Stimulated activated CD4-positive, alpha-beta T cell treated with anti-CD3 and anti-CD28 coated beads, Interleukin-4, amount 100 ng/mL, for 24 hours (primary cell): ENCODE measurements around the gene SERINC2.

Experiments used
- DNase-seq: peaks from one replicate; pipeline ENCODE4 v3.0.0-alpha.2; 2020

Gene SERINC2

DNA sequence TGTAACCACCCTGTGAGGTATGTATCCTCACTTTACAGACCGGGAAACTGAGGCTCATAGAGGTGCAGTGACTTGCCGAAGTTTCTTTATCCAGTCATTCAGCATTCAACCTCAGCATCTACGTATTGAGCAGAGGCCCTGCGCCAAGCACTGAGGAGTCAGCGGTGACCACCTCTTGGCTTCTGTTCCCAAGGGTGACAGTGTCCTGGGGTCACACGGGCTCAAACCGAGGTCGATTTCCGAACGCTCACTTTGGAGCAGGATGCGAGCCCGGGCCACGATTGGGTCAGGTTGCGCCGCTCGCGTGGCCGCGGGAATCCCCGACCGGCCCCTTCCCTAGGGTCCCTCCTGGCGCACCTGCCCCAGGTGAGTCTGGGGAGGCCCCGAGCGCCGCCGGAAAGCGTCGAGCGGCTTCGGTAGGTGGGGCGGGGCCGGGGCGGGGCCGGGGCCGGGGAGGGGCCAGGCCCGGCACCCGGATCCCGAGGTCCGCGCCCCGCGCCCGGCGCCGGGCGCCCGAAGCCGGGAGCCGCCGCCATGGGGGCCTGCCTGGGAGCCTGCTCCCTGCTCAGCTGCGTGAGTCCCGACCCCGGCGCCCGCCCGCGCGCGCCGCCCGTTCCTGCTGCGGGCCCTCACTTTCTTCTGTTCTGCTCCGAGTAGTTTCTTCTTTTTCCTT is at the start of gene SERINC2:
Gene SERINC2, plus strand, starts transcription at position 482 of the 673 bp plus-strand sequence. Its CDS starts 53 bp downstream, at position 535.
- no peak for DNase-seq

GRCh38 chr1:31364561-31365250 is 48.3 kb upstream of the SERINC2 start:
- DNase-seq = no peak

DNA sequence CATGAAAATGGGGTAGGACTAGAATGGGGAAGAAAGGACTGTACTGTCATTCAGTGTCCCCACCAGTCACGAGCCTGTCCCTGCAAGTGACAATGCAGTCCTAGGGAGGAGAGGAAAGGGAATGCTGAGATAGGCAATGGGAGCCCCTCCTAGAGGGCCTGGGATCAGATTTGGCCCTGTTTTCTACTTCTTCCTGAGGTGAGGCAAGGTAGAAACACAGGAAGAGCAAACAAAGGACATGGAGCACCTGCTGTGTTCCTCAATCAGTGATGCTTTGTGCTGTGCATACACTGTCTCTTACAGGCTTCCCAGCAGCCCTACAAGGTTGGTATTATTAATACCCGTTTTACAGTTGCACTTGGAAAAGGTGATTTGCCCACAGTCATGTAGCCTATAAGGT is 46.2 kb upstream of the SERINC2 start:
- DNase-seq = no peak

DNA sequence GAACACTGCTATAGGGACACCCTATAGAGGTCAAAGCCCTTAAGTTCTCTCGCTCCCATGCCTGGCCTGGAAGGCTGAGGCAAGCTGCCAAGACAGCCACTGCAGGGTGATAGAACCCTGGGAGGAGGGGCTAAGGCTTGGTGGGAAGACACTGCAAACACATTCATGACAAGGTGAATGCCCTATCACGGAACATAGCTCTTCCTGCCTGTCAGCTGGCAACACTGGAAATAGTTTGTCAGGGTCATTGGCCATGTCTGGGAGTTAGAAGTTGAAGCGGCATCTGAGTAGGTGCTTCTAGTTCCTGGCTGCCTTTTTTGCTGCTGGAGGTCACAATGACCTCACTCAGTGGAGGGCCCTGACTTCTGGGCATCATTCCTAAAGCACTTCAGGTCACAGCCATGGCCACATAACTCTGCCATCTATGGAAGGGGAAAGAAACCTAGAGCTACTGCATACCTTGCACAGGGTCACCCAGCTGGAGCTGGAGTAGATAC is 44.4 kb upstream of the SERINC2 start:
- DNase-seq = no peak

- DNase-seq = no peak
Measured at GRCh38 chr1:31370021-31370420, 43.0 kb upstream of the SERINC2 start.

DNA sequence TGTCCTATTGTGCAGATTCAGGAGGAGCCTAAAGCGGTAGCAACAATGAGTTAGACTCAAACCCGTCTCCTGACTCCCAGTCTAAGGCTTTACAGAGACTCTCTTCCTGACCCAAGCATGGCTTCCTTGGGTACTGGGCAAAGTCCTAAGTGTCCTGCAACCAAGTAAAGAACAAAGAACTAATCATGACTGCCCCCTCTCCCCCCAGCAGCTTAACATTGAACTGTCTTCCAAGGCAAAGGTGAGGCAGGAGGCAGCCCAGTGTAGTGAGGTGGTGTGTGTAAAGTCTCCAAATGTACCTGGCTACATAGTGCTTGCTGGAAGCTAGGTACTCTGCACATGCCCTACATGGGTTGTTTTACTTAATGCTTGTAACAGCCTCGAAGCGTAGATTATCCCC is 42.4 kb upstream of the SERINC2 start:
- no peak for DNase-seq

GRCh38 chr1:31371121-31371959 is 41.7 kb upstream of the SERINC2 start:
- no peak for DNase-seq

DNA sequence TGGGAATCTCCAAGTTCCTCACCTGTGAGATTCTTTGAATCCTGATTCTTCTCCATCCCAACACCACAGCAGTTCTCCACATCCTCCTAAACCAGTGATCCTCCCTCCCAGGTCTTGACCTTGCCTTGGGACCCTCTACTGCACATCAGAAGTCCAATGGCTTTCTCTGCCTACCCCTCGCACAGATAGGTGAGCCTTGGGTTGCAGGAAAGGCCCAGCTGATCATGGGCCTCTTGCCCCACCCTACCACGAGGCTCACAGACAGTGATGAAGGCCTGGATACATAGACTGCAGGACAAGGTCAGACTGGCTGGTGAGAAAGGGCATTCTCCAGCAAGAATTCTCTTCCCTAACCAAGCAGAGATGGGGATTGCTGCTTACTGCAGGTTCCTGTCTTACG is 41.0 kb upstream of the SERINC2 start:
- no peak for DNase-seq

DNA sequence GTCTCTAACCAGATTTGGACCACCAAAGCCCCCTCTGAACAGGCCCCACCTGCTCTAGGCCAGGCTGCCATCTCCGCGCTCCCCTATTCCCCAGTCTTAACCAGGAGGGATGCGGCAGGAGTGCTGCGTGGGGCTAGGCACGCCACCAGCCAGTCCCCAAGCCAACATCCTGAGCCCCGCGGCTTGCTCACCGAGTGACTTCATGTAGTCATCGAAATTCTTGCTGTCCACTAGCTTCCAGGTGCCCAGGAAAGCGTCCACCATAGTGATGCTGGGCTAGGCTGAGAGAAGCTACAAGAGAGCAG is 40.3 kb upstream of the SERINC2 start:
- no peak for DNase-seq

DNA sequence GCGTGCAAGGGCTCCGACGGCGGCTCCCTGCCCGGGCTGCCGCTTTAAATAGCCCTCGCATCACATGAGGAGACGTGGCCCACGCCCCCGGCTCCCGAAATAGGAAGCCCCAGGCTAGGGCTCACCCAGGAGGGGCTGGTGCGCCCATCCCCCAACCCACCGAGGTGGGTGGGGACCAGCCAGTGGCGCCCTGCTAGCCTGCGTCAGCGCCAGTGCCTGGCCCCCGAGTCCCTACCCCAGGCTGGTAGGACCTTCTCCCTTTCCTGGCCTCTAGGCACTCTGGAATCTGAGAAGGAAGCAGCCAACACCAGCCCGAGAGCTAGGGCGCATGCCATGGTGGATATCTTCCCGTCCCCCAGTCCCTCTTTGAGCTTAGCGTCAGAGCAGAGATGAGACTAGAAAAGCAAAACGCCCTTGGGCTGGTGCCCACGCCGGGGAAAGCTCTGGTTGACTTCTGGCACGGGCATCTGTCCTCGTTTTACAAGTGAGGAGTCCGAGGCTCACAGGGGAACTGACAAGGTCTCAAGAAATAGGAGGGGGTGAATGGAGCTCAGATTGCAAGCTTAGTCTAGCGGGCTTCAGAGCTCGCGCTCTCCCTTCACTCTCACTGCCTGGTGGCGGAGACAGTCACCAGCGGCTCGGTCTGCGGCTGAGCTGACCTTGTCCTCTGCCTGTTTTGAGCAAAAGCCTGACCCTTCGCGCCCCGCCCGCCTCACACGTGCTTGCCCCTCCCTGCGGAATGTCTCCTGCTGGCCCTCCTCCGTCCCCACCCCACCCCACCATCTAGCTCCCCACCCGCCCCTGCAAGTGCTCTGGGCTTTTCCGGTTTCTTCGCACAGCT is 39.7 kb upstream of the SERINC2 start, which contains the start of gene FABP3:
Gene FABP3, minus strand, starts transcription at position 21 of the 841 bp plus-strand sequence. CDS start 62 bp downstream, outside the sequence.
- DNase-seq = peak; percentile 17

- no peak for DNase-seq
Measured at GRCh38 chr1:31373897-31374486, 39.0 kb upstream of the SERINC2 start.

DNA sequence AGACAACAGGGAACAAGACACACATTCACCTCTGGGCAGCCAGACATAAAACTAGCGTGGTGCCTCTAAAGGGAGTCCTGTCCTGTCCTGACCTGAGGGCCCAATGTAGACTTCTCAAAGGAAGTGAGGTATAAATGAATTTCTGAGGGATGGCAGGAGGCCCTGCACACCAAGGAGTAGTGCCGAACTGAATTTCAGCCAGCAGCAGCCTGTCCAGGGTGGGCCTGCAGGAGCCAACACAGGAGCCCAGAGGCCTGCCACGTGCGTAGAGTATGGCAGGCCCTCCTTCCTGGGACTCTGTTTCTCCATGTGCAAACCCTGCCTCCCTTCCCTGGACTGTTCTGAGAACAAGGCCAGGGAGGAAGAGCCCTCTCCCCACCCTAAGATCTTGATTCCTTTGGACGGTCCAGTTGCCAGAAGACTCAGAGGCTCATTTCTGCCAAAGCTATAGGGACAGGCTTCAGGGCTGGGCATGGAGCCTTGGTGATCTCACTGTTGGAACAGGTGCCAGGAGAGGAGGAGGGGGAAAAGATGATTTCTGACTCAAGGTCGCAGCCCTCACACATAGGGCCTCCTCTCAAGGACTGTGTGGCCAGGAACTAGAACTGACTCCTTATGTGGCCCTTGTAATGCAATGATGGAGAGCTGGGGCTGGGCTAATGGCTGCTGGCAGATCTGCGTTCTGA is 38.4 kb upstream of the SERINC2 start:
- no peak for DNase-seq

DNA sequence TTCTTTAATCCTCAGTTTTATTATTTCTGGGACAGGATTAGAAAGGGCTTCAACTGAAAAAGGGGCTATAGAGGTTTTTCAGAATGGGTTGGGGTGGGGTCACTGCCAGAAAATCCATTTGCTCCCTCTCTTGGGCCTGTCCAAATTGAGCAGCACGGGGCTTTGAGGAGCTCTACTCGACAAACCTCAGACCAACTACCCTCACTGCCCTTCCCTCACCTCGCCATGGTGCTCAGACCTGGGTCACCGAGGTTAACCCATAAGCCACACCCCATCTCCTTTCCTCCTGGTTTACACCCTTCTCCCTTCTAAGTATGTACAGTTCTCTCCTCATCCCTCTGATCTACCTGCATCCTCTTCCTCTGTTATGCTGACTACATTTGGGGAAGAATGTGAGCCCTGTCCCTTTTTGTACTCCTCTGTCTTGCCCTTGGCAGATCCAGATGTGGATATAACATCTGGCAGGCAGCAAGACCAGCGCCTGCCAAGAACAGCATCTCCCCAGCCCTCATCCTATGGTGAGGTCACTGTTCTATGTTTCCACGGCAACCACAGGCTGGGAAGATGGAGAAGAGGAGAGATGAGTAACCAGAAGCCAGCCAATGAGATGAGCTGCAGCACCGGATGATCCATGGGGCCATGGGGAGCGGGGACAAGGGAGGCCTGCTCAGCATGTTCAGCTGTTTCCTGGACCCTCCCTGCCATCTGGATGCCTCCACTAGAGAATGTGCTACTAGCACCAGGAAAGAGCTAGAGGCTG is 36.5 kb upstream of the SERINC2 start:
- DNase-seq = no peak

DNA sequence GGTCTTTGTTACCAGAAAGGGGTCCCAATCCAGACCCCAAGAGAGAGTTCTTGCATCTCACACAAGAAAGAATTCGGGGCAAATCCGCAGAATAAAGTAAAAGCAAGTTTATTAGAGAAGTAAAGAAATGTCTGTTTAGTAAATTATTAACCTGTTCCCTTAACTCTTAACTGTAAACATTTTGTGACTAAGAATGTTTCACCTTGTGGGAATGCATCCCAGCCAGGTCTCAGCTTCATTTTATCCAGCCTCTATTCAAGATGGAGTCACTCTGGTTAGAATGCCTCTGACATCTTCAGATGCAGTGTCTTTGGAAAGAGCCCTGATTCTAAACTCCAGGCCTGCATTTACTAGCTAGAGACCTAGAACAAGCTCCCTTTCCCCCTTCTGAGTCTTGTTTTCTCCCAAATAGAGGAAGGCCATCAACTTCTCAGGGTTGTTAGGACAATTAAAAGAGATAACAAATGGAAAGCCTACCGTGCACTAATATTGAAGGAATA is 35.6 kb upstream of the SERINC2 start:
- no peak for DNase-seq

DNA sequence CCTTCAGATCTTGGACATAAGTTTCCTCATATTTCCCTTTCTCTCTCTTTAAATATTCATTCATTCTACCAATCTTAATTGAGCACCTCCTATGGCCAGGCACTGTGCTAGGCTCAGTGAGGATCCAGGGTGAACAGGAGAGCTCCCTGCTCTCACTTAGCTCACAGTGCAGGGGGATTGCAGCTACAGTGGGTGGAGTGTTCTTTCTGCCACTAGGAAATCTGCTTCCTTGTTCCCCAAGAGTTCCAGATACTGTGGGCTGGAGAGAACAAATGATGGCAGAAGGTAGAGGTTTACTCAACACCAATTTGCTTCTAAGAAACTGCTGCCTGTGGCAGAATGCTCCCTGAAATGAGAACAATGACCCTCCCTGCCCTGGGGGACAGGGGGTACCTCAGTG is 35.0 kb upstream of the SERINC2 start:
- no peak for DNase-seq

GRCh38 chr1:31380181-31380580 is 32.8 kb upstream of the SERINC2 start:
- DNase-seq = no peak

DNA sequence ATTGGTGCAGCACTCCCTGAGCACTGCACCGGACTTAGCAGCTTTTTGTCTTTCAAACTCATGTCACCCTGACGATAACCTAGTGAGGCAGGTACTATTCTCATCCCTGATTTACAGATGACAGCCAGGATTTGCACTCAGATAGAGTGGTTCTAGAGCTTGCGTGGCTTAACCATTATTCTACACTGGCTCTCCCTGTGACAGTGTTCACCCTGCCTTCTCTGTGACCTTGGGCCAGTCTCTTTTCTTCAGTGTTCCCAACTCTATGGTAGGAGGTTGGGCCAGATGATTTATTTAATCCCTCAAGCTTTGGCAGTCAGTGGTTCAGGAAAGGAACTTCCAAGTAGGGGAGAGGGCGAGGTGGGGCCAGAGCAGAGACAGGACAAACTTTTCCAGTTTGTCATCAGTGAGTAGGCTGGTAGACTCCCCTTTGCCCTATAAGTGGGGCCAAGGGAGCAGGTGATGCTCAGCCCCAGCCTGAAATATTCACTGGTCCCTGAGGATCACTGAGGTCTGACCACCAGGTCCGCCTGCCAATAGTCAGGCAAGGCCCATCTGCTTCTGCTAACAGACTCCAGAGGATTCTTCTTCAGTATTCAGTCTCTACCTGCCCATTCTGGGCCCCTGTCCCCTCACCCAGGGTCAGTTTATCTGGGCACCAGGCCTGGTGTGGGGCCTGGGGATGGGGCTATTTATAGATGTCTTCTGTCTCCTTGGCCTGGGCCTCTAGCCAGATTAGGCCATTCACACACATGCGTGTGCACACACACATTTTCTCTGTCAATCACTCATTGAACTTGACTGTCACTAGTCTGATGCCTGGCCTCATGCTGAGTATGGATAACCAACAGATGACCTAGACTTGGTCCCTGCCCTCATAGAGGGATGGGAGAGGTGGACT is 31.4 kb upstream of the SERINC2 start:
- DNase-seq = no peak

- no peak for DNase-seq
Measured at GRCh38 chr1:31382379-31382989, 30.5 kb upstream of the SERINC2 start.

- DNase-seq = no peak
Measured at GRCh38 chr1:31383967-31384366, 29.0 kb upstream of the SERINC2 start.
